K562 (cell line): ENCODE results near the gene ARRDC5. TPM values are rescaled to one million over a fixed set of nuclear protein-coding genes. Genes with fewer than 3 reads are reported as not detected.

ENCODE experiments used
- ATAC-seq: fragments of 200-7000 bp; cut with Tn5 transposase; 3 replicates; pipeline ENCODE4 v1.9.1; 2020; ENCODE audit warnings: moderate library complexity
- BruUV-seq: library from RNA; stranded (reverse); fragments of 400-500 nt; replicated peaks from 2 replicates; lab custom pipeline; 2021; lab: Mats Ljungman, UMichigan
- CTCF ChIA-PET: fragments of 300-600 bp; formaldehyde crosslinking; extraction: SDS; loops from one replicate; lab custom pipeline; 2021; ENCODE audit warnings: low intra/inter-chr PET ratio; lab: Yijun Ruan, JAX
- POLR2A ChIA-PET: fragments of 300-600, 350-650 bp; sonication (Branson Sonifier 250); formaldehyde crosslinking; extraction: SDS; loops from one replicate; lab custom pipeline; 2021; ENCODE audit warnings: antibody characterized with exemption, inconsistent platforms; lab: Yijun Ruan, JAX
- DNase-seq, 4 experiments: peaks; one replicate each; pipeline versions ENCODE4 v3.0.0 to v3.0.0-alpha.2; 2011 to 2018; ENCODE audit warnings: low spot score in 3 of 4, mixed read lengths in 3 of 4; ENCODE audit errors: extremely low read depth in 1 of 4
- FAIRE-seq: peaks from 2 replicates; lab custom pipeline; 2011; peaks lifted over from hg19 to GRCh38; lab: Jason Lieb, UNC
- H2AFZ ChIP-seq: 2 replicates; pipeline ENCODE4 v1.6.0; 2011; ENCODE audit warnings: low read depth, low read length, control low read depth, inconsistent platforms
- H3K27ac ChIP-seq: fragments of 200-600 bp; 3 replicates; pipeline ENCODE4 v1.8.0; 2011; ENCODE audit warnings: low read depth, mild to moderate bottlenecking, control low read depth, inconsistent platforms, low read length, moderate library complexity, mixed read lengths; ENCODE audit errors: extremely low read depth
- H3K27me3 ChIP-seq, 2 experiments: fragments of 300-600 bp in 1 of 2; 2 replicates in 1 of 2; 3 replicates in 1 of 2; pipeline versions ENCODE4 v1.6.0 to v1.8.0; 2011; ENCODE audit warnings: inconsistent platforms in 2 of 2, low read length in 2 of 2, mild to moderate bottlenecking in 1 of 2, mixed read lengths in 1 of 2, moderate library complexity in 1 of 2; ENCODE audit not compliant: control insufficient read depth in 2 of 2, insufficient read depth in 2 of 2
- H3K36me3 ChIP-seq: fragments of 300-600 bp; 3 replicates; pipeline ENCODE4 v1.8.0; 2011; ENCODE audit warnings: mild to moderate bottlenecking, low read length, inconsistent platforms; ENCODE audit not compliant: control insufficient read depth, insufficient read depth
- H3K4me1 ChIP-seq, 2 experiments: fragments of 200-600 bp in 1 of 2; replicated peaks in 1 of 2; 2 replicates in 1 of 2; 3 replicates in 1 of 2; pipeline versions ENCODE4 v1.5.1 to v1.8.0; 2011; ENCODE audit warnings: inconsistent platforms in 2 of 2, low read length in 2 of 2, mild to moderate bottlenecking in 1 of 2, mixed read lengths in 1 of 2, moderate library complexity in 1 of 2; ENCODE audit not compliant: control insufficient read depth in 2 of 2, insufficient read depth in 2 of 2
- H3K4me2 ChIP-seq: 2 replicates; pipeline ENCODE4 v1.6.1; 2011; ENCODE audit warnings: low read length, control low read depth, inconsistent platforms, mixed read lengths; ENCODE audit not compliant: insufficient read depth
- H3K4me3 ChIP-seq: fragments of 200-600 bp; sonication (generic), shearing (Covaris generic); 2 replicates; pipeline ENCODE4 v1.5.1; 2016; ENCODE audit warnings: control low read depth, inconsistent platforms
- H3K79me2 ChIP-seq: fragments of 200-600 bp; 3 replicates; pipeline ENCODE4 v1.8.0; 2011; ENCODE audit warnings: low read length, inconsistent platforms; ENCODE audit not compliant: control insufficient read depth, insufficient read depth
- H3K9ac ChIP-seq, 2 experiments: 2 replicates each; pipeline versions ENCODE4 v1.6.0 to v1.6.1; 2011; ENCODE audit warnings: low read depth in 2 of 2, low read length in 2 of 2, control low read depth in 1 of 2, inconsistent platforms in 1 of 2, mild to moderate bottlenecking in 1 of 2, mixed read lengths in 1 of 2; ENCODE audit not compliant: insufficient read depth in 1 of 2
- H3K9me1 ChIP-seq: one replicate; pipeline ENCODE4 v1.6.0; 2011; ENCODE audit warnings: inconsistent platforms, mild to moderate bottlenecking, low read length, moderate library complexity; ENCODE audit not compliant: control insufficient read depth, insufficient read depth
- H3K9me3 ChIP-seq: replicated peaks from 2 replicates; pipeline ENCODE4 v1.5.1; 2011; ENCODE audit warnings: low read depth, low read length, inconsistent platforms; ENCODE audit not compliant: control insufficient read depth, insufficient read depth
- H4K20me1 ChIP-seq: replicated peaks from 2 replicates; pipeline ENCODE4 v1.6.1; 2011; ENCODE audit warnings: low read length, inconsistent platforms, mixed read lengths; ENCODE audit not compliant: control insufficient read depth, insufficient read depth
- RFX7 ChIP-seq: fragments of 250-450 bp; sonication (Bioruptor Pico); IDR thresholded peaks from 2 replicates; pipeline ENCODE4 v1.5.1; 2021; ENCODE audit warnings: mild to moderate bottlenecking
- ZNF121 ChIP-seq: sonication (generic); formaldehyde crosslinking; conservative IDR thresholded peaks from 2 replicates; pipeline ENCODE4 v1.8.0; 2022; ENCODE audit warnings: missing genetic modification reagents
- ZNF133 ChIP-seq: fragments of 250-450 bp; sonication (Bioruptor Pico); IDR thresholded peaks from 2 replicates; pipeline ENCODE4 v1.4.0; 2020; ENCODE audit warnings: mild to moderate bottlenecking
- WGBS: fragments of 100-300 bp; shearing (Covaris generic); methylation state at CpG from one replicate; pipeline ENCODE4 v1.1.6; 2016; ENCODE audit warnings: low coverage, mixed read lengths; ENCODE audit not compliant: insufficient coverage; ENCODE audit errors: missing lambda C conversion rate; 5-methylcytosine and 5-hydroxymethylcytosine counted together
- in situ Hi-C: fragments of 300-500 bp; cut with MboI; formaldehyde crosslinking; loops from 4 replicates; pipeline ENCODE4 v1.15.0; 2018; ENCODE audit warnings: inconsistent platforms, mixed read lengths
- intact Hi-C: fragments of 100-400 bp; cut with micrococcal nuclease; formaldehyde crosslinking; loops from 2 replicates; pipeline ENCODE4 v1.14.2; 2022
- microRNA-seq: library from miRNA; unstranded; fragments of <30 nt; microRNA quantifications from one replicate; pipeline ENCODE4, GENCODE V29; 2018; ENCODE audit warnings: borderline microRNAs expressed
- polyA plus RNA-seq, 8 experiments: library from polyadenylated mRNA; depleted of rRNA in 4 of 8; stranded (reverse) in 5 of 8; unstranded in 3 of 8; fragments of >200 nt; fragmentation: Nextera tagmentation in 2 of 8; fragmentation: Illumina TruSeq in 1 of 8; extraction: Ambion mirVana in 2 of 8; extraction: Trizol in 1 of 8; gene quantifications; 2 replicates each; pipeline versions ENCODE4 v1.2.1 to v1.2.3, GENCODE V29; 2011 to 2014; ENCODE audit warnings: inconsistent platforms in 1 of 8, missing spikeins in 1 of 8
- small RNA-seq: library from RNA; depleted of rRNA; stranded (forward); fragments of <200 nt; gene quantifications from one replicate; pipeline ENCODE3, GENCODE V24; 2014
- total RNA-seq, 7 experiments: library from RNA; depleted of rRNA in 6 of 7; stranded (reverse); fragments of >200 nt in 6 of 7; fragmentation: Illumina TruSeq in 2 of 7; extraction: Trizol in 2 of 7; gene quantifications; 2 replicates each; pipeline versions ENCODE4 v1.2.1 to v1.2.3, GENCODE V29; 2011 to 2021; ENCODE audit warnings: low replicate concordance in 1 of 7
- TF ChIP-seq, protein P1 (sequence below): fragments of 250-450 bp; sonication (Bioruptor Pico); IDR thresholded peaks from 2 replicates; pipeline ENCODE4 v1.4.0; 2020; ENCODE audit warnings: mild to moderate bottlenecking

The ARRDC5 gene
- total and polyA plus RNA-seq, 9 of the 15 experiments (the other 6 are each of a cell fraction or from before 2014, with no cell fraction given), result not detected

DNA sequence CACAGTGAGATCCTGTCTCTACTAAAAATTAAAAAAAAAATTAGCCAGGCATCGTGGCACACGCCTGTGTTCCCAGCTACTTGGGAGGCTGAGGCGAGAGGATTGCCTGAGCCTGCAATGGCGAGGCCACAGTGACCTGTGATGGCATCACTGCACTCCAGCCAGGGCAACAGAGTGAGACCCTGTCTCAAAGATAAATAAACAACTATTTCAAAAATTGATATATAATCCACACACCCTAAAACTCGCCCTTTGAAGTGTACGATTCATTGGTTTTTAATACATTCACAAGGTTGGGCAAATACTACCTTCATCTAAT is 59.1 kb downstream of the ARRDC5 start:
- H3K27me3 ChIP-seq, result no peaks in the 10 kb centered on the region
- H3K4me1 ChIP-seq, result peaks cover 5 to 11% of the 10 kb centered on the region in 2 experiments; a peak in 4 of 5 replicates
- H3K27ac ChIP-seq, result no peak overlapping the region
- 100% methylated on average over 6 of the region's 6 CpGs for WGBS
- ChIA-PET CTCF (no interaction called here), POLR2A (no interaction called here)
- intact Hi-C loops (no loop called here), in situ Hi-C loops (no loop called here)
- no peaks in the 10 kb centered on the region for H3K9me3 ChIP-seq
- no peak overlapping the region for H2AFZ ChIP-seq
- BruUV-seq, result no TSS peak
- no peaks in the 10 kb centered on the region for H4K20me1 ChIP-seq
- peaks cover 59% of the 10 kb centered on the region for H3K36me3 ChIP-seq
- H3K9me1 ChIP-seq, result peaks cover 5% of the 10 kb centered on the region
- no peaks in the 10 kb centered on the region; the same call in 2 of the 3 replicates for H3K79me2 ChIP-seq
- H3K9ac ChIP-seq, result no peak overlapping the region
- H3K4me3 ChIP-seq, result no peak overlapping the region
- no peak overlapping the region for H3K4me2 ChIP-seq
- no peak for FAIRE-seq
- DNase-seq, result no peak
- peak; percentile 88 for TF ChIP-seq ZNF121 (CRISPR knock-in tag)
- TF ChIP-seq ZNF133 (CRISPR knock-in tag), result no peak
- TF ChIP-seq, protein P1, sequence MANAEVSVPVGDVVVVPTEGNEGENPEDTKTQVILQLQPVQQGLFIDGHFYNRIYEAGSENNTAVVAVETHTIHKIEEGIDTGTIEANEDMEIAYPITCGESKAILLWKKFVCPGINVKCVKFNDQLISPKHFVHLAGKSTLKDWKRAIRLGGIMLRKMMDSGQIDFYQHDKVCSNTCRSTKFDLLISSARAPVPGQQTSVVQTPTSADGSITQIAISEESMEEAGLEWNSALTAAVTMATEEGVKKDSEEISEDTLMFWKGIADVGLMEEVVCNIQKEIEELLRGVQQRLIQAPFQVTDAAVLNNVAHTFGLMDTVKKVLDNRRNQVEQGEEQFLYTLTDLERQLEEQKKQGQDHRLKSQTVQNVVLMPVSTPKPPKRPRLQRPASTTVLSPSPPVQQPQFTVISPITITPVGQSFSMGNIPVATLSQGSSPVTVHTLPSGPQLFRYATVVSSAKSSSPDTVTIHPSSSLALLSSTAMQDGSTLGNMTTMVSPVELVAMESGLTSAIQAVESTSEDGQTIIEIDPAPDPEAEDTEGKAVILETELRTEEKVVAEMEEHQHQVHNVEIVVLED (CRISPR knock-in tag), result no peak
- TF ChIP-seq RFX7 (CRISPR knock-in tag), result no peak
- no peak for ATAC-seq

Small RNA genes lying within 50 kb of the gene (microRNA-seq; reads per million reads assigned to microRNA genes)
- gene MIR4747, result 0.46 reads per million

Small RNA genes lying within 50 kb of the gene (small RNA-seq; reads per million reads assigned to genes)
- gene MIR4747, result 0.15 reads per million

Other genes starting within 250 kb of the ARRDC5 start
- 131 and 143 TPM in 2 replicates for gene MYDGF, start 232.6 kb downstream of the ARRDC5 start, total RNA-seq (2014; rRNA removed)
- 52.2 and 67.5 TPM in 2 replicates for gene MYDGF, start 232.6 kb downstream of the ARRDC5 start, total RNA-seq (2014; rRNA removed; fragmentation: Illumina TruSeq; extraction: Trizol)
- 81.6 and 83.0 TPM in 2 replicates for gene MYDGF, start 232.6 kb downstream of the ARRDC5 start, total RNA-seq (2015; rRNA removed; fragmentation: Illumina TruSeq; extraction: Trizol)
- 91.5 and 96.7 TPM in 2 replicates for gene MYDGF, start 232.6 kb downstream of the ARRDC5 start, total RNA-seq (2021)
- gene MYDGF, start 232.6 kb downstream of the ARRDC5 start, polyA plus RNA-seq (2011; rRNA removed), result 82.1 and 86.0 TPM in 2 replicates
- gene MYDGF, start 232.6 kb downstream of the ARRDC5 start, polyA plus RNA-seq (2014; fragmentation: Illumina TruSeq; extraction: Trizol), result 60.5 and 66.6 TPM in 2 replicates
- 10 to 100 TPM in 1 of 2 experiments, 1 to 10 TPM in 1; 4.2 to 12.6 TPM for gene MYDGF, start 232.6 kb downstream of the ARRDC5 start, polyA plus RNA-seq (2014; fragmentation: Nextera tagmentation; extraction: Ambion mirVana)
- 141 and 166 TPM in 2 replicates for gene MYDGF, start 232.6 kb downstream of the ARRDC5 start, polyA plus RNA-seq (2014; rRNA removed)
- 43.0 and 64.9 TPM in 2 replicates for gene DPP9, start 179.1 kb downstream of the ARRDC5 start, total RNA-seq (2014; rRNA removed)
- 12.7 and 16.0 TPM in 2 replicates for gene DPP9, start 179.1 kb downstream of the ARRDC5 start, total RNA-seq (2014; rRNA removed; fragmentation: Illumina TruSeq; extraction: Trizol)
- 23.6 and 24.5 TPM in 2 replicates for gene DPP9, start 179.1 kb downstream of the ARRDC5 start, total RNA-seq (2015; rRNA removed; fragmentation: Illumina TruSeq; extraction: Trizol)
- gene DPP9, start 179.1 kb downstream of the ARRDC5 start, total RNA-seq (2021), result 60.0 and 66.7 TPM in 2 replicates
- gene DPP9, start 179.1 kb downstream of the ARRDC5 start, polyA plus RNA-seq (2011; rRNA removed), result 5.4 and 7.1 TPM in 2 replicates
- gene DPP9, start 179.1 kb downstream of the ARRDC5 start, polyA plus RNA-seq (2014; fragmentation: Illumina TruSeq; extraction: Trizol), result 33.5 and 50.1 TPM in 2 replicates
- gene DPP9, start 179.1 kb downstream of the ARRDC5 start, polyA plus RNA-seq (2014; fragmentation: Nextera tagmentation; extraction: Ambion mirVana), result 1 to 10 TPM in 1 of 2 experiments, under 1 TPM in 1; 0.90 to 1.1 TPM
- gene DPP9, start 179.1 kb downstream of the ARRDC5 start, polyA plus RNA-seq (2014; rRNA removed), result 27.8 and 30.6 TPM in 2 replicates
- 17.1 and 22.2 TPM in 2 replicates for gene FEM1A, start 111.2 kb downstream of the ARRDC5 start, total RNA-seq (2014; rRNA removed)
- 5.9 and 6.8 TPM in 2 replicates for gene FEM1A, start 111.2 kb downstream of the ARRDC5 start, total RNA-seq (2014; rRNA removed; fragmentation: Illumina TruSeq; extraction: Trizol)
- gene FEM1A, start 111.2 kb downstream of the ARRDC5 start, total RNA-seq (2015; rRNA removed; fragmentation: Illumina TruSeq; extraction: Trizol), result 10.4 and 10.9 TPM in 2 replicates
- gene FEM1A, start 111.2 kb downstream of the ARRDC5 start, total RNA-seq (2021), result 18.8 and 19.0 TPM in 2 replicates
- 3.9 and 5.1 TPM in 2 replicates for gene FEM1A, start 111.2 kb downstream of the ARRDC5 start, polyA plus RNA-seq (2011; rRNA removed)
- gene FEM1A, start 111.2 kb downstream of the ARRDC5 start, polyA plus RNA-seq (2014; fragmentation: Illumina TruSeq; extraction: Trizol), result 6.3 and 8.2 TPM in 2 replicates
- gene FEM1A, start 111.2 kb downstream of the ARRDC5 start, polyA plus RNA-seq (2014; fragmentation: Nextera tagmentation; extraction: Ambion mirVana), result under 1 TPM; 0.08 to 0.11 TPM
- gene FEM1A, start 111.2 kb downstream of the ARRDC5 start, polyA plus RNA-seq (2014; rRNA removed), result 10.2 and 10.7 TPM in 2 replicates
- 1.5 and 2.7 TPM in 2 replicates for gene TICAM1, start 71.2 kb downstream of the ARRDC5 start, total RNA-seq (2014; rRNA removed)
- 0.77 and 0.98 TPM in 2 replicates for gene TICAM1, start 71.2 kb downstream of the ARRDC5 start, total RNA-seq (2014; rRNA removed; fragmentation: Illumina TruSeq; extraction: Trizol)
- 2.1 and 2.8 TPM in 2 replicates for gene TICAM1, start 71.2 kb downstream of the ARRDC5 start, total RNA-seq (2015; rRNA removed; fragmentation: Illumina TruSeq; extraction: Trizol)
- gene TICAM1, start 71.2 kb downstream of the ARRDC5 start, total RNA-seq (2021), result 11.5 and 11.6 TPM in 2 replicates
- 0.47 and 1.2 TPM in 2 replicates for gene TICAM1, start 71.2 kb downstream of the ARRDC5 start, polyA plus RNA-seq (2011; rRNA removed)
- 3.1 and 7.1 TPM in 2 replicates for gene TICAM1, start 71.2 kb downstream of the ARRDC5 start, polyA plus RNA-seq (2014; fragmentation: Illumina TruSeq; extraction: Trizol)
- under 1 TPM; 0.07 to 0.11 TPM for gene TICAM1, start 71.2 kb downstream of the ARRDC5 start, polyA plus RNA-seq (2014; fragmentation: Nextera tagmentation; extraction: Ambion mirVana)
- 4.7 and 5.7 TPM in 2 replicates for gene TICAM1, start 71.2 kb downstream of the ARRDC5 start, polyA plus RNA-seq (2014; rRNA removed)
- gene PLIN3, start 35.2 kb downstream of the ARRDC5 start, total RNA-seq (2014; rRNA removed), result 68.9 and 91.1 TPM in 2 replicates
- 21.5 and 22.0 TPM in 2 replicates for gene PLIN3, start 35.2 kb downstream of the ARRDC5 start, total RNA-seq (2014; rRNA removed; fragmentation: Illumina TruSeq; extraction: Trizol)
- 46.6 and 46.7 TPM in 2 replicates for gene PLIN3, start 35.2 kb downstream of the ARRDC5 start, total RNA-seq (2015; rRNA removed; fragmentation: Illumina TruSeq; extraction: Trizol)
- gene PLIN3, start 35.2 kb downstream of the ARRDC5 start, total RNA-seq (2021), result 75.1 and 75.6 TPM in 2 replicates
- gene PLIN3, start 35.2 kb downstream of the ARRDC5 start, polyA plus RNA-seq (2011; rRNA removed), result 43.1 and 53.5 TPM in 2 replicates
- 31.7 and 59.9 TPM in 2 replicates for gene PLIN3, start 35.2 kb downstream of the ARRDC5 start, polyA plus RNA-seq (2014; fragmentation: Illumina TruSeq; extraction: Trizol)
- 1 to 10 TPM; 7.5 to 9.8 TPM for gene PLIN3, start 35.2 kb downstream of the ARRDC5 start, polyA plus RNA-seq (2014; fragmentation: Nextera tagmentation; extraction: Ambion mirVana)
- gene PLIN3, start 35.2 kb downstream of the ARRDC5 start, polyA plus RNA-seq (2014; rRNA removed), result 52.2 and 56.2 TPM in 2 replicates
- gene UHRF1, start 6.6 kb upstream of the ARRDC5 start, total RNA-seq (2014; rRNA removed), result 65.5 and 73.3 TPM in 2 replicates
- 16.8 and 17.7 TPM in 2 replicates for gene UHRF1, start 6.6 kb upstream of the ARRDC5 start, total RNA-seq (2014; rRNA removed; fragmentation: Illumina TruSeq; extraction: Trizol)
- 42.3 and 42.6 TPM in 2 replicates for gene UHRF1, start 6.6 kb upstream of the ARRDC5 start, total RNA-seq (2015; rRNA removed; fragmentation: Illumina TruSeq; extraction: Trizol)
- 91.4 and 101 TPM in 2 replicates for gene UHRF1, start 6.6 kb upstream of the ARRDC5 start, total RNA-seq (2021)
- 8.7 and 16.7 TPM in 2 replicates for gene UHRF1, start 6.6 kb upstream of the ARRDC5 start, polyA plus RNA-seq (2011; rRNA removed)
- gene UHRF1, start 6.6 kb upstream of the ARRDC5 start, polyA plus RNA-seq (2014; fragmentation: Illumina TruSeq; extraction: Trizol), result 30.9 and 49.5 TPM in 2 replicates
- 10 to 100 TPM in 1 of 2 experiments, 1 to 10 TPM in 1; 6.0 to 14.2 TPM for gene UHRF1, start 6.6 kb upstream of the ARRDC5 start, polyA plus RNA-seq (2014; fragmentation: Nextera tagmentation; extraction: Ambion mirVana)
- gene UHRF1, start 6.6 kb upstream of the ARRDC5 start, polyA plus RNA-seq (2014; rRNA removed), result 44.0 and 47.4 TPM in 2 replicates
- gene KDM4B, start 66.2 kb upstream of the ARRDC5 start, total RNA-seq (2014; rRNA removed), result 11.0 and 12.0 TPM in 2 replicates
- gene KDM4B, start 66.2 kb upstream of the ARRDC5 start, total RNA-seq (2014; rRNA removed; fragmentation: Illumina TruSeq; extraction: Trizol), result 3.6 and 4.5 TPM in 2 replicates
- 7.3 and 7.7 TPM in 2 replicates for gene KDM4B, start 66.2 kb upstream of the ARRDC5 start, total RNA-seq (2015; rRNA removed; fragmentation: Illumina TruSeq; extraction: Trizol)
- gene KDM4B, start 66.2 kb upstream of the ARRDC5 start, total RNA-seq (2021), result 29.9 TPM in 2 replicates
- gene KDM4B, start 66.2 kb upstream of the ARRDC5 start, polyA plus RNA-seq (2011; rRNA removed), result 11.2 and 20.3 TPM in 2 replicates
- gene KDM4B, start 66.2 kb upstream of the ARRDC5 start, polyA plus RNA-seq (2014; fragmentation: Illumina TruSeq; extraction: Trizol), result 5.1 and 10.5 TPM in 2 replicates
- under 1 TPM; 0.21 to 0.25 TPM for gene KDM4B, start 66.2 kb upstream of the ARRDC5 start, polyA plus RNA-seq (2014; fragmentation: Nextera tagmentation; extraction: Ambion mirVana)
- 11.5 and 13.7 TPM in 2 replicates for gene KDM4B, start 66.2 kb upstream of the ARRDC5 start, polyA plus RNA-seq (2014; rRNA removed)